Loucy (cell line): ENCODE results near the gene CPAMD8.

Experiments
- H2AFZ ChIP-seq: fragments of 200-600 bp; sonication (generic); 2 replicates; pipeline ENCODE4 v1.6.0; 2016; ENCODE audit warnings: antibody characterized with exemption, mild to moderate bottlenecking, low read length, moderate library complexity
- H3F3A ChIP-seq: fragments of 200-600 bp; 2 replicates; pipeline ENCODE4 v1.6.0; 2016; ENCODE audit warnings: antibody characterized with exemption, low read depth, mild to moderate bottlenecking
- H3K27me3 ChIP-seq: fragments of 200-600 bp; sonication (generic); 2 replicates; pipeline ENCODE4 v1.6.1; 2014; ENCODE audit warnings: low read length, mild to moderate bottlenecking; ENCODE audit not compliant: insufficient read depth, poor library complexity, severe bottlenecking
- H3K36me3 ChIP-seq: fragments of 200-600 bp; sonication (generic); 2 replicates; pipeline ENCODE4 v1.6.1; 2016; ENCODE audit warnings: low read length; ENCODE audit not compliant: insufficient read depth
- H3K4me1 ChIP-seq: fragments of 200-600 bp; sonication (generic); 2 replicates; pipeline ENCODE4 v1.5.1; 2014; ENCODE audit warnings: low read length, mild to moderate bottlenecking; ENCODE audit not compliant: insufficient read depth, poor library complexity, severe bottlenecking
- H3K4me2 ChIP-seq: fragments of 200-600 bp; sonication (generic); 2 replicates; pipeline ENCODE4 v1.6.0; 2014; ENCODE audit warnings: antibody characterized with exemption, low read length, low read depth, mild to moderate bottlenecking; ENCODE audit not compliant: poor library complexity, severe bottlenecking
- H3K4me3 ChIP-seq: fragments of 200-600 bp; sonication (generic); 2 replicates; pipeline ENCODE4 v1.5.1; 2014; ENCODE audit warnings: low read length, mild to moderate bottlenecking, mixed read lengths; ENCODE audit not compliant: poor library complexity, severe bottlenecking
- H3K79me2 ChIP-seq: fragments of 200-600 bp; sonication (generic); 2 replicates; pipeline ENCODE4 v1.6.1; 2014; ENCODE audit warnings: low read length; ENCODE audit not compliant: insufficient read depth
- H3K9ac ChIP-seq: fragments of 200-600 bp; sonication (generic); 2 replicates; pipeline ENCODE4 v1.6.0; 2014; ENCODE audit warnings: mild to moderate bottlenecking, low read depth, low read length, moderate library complexity; ENCODE audit not compliant: poor library complexity, severe bottlenecking
- H3K9me2 ChIP-seq: fragments of 200-600 bp; sonication (generic); replicated peaks from 2 replicates; pipeline ENCODE4 v1.6.1; 2016; ENCODE audit warnings: low read depth, low read length, mixed read lengths
- H3K9me3 ChIP-seq: fragments of 200-600 bp; sonication (generic); 2 replicates; pipeline ENCODE4 v1.6.1; 2014; ENCODE audit warnings: mild to moderate bottlenecking, antibody characterized with exemption, low read length, low read depth; ENCODE audit not compliant: insufficient read depth
- H4K20me1 ChIP-seq: fragments of 200-600 bp; sonication (generic); 2 replicates; pipeline ENCODE4 v1.6.0; 2014; ENCODE audit warnings: antibody characterized with exemption, low read length, mild to moderate bottlenecking; ENCODE audit not compliant: insufficient read depth, poor library complexity, severe bottlenecking
- EZH2phosphoT487 ChIP-seq: fragments of 200-600 bp; IDR thresholded peaks from 2 replicates; pipeline ENCODE4 v1.6.1; 2018; ENCODE audit warnings: antibody characterized with exemption, mild to moderate bottlenecking, moderate library complexity, borderline replicate concordance
- TF ChIP-seq, protein P1 (sequence below): fragments of 200-600 bp; sonication (generic); conservative IDR thresholded peaks from 2 replicates; pipeline ENCODE4 v1.5.1; 2014; ENCODE audit warnings: mild to moderate bottlenecking, antibody characterized with exemption, low read length

Gene CPAMD8

DNA sequence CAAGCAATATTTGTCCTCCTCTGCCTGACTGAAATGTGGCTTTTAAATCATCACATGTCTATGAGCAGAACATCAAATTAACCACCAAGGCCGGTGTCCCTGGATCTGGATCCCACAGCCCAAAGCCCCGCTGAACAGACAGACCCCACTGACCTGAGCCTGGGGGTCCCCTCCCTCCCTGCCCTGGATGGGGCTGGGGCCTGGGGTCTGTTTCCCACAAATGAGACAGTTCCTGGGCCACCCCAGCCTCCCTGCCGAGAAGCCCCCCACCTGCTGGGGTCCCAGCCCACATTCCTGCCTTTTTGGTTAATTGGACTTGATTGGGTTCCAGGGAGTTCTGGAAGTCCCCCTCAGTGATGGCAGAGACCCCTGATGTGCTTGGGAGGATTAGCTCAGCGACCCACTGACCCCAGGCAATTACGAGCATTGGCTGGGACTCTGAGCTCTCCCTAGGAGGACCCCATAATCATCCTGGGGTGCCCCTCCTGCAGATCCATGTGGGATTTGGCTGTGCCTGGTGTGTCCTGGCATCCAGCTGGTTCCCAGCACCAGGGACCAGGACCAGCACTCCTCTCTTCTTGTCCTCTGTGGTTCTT lies 19.4 kb upstream of the CPAMD8 start:
- Histone ChIP-seq H3K9me3 (no peaks in the 10 kb centered on the region), H3K4me2 (no peak overlapping the region), H3K9me2 (no peaks in the 10 kb centered on the region), H3K9ac (no peak overlapping the region), H4K20me1 (no peaks in the 10 kb centered on the region), H2AFZ (no peak overlapping the region), H3K36me3 (peaks cover 35% of the 10 kb centered on the region; the same call in 1 of the 2 replicates), H3K27me3 (no peaks in the 10 kb centered on the region), H3K4me1 (no peaks in the 10 kb centered on the region), H3K4me3 (no peak overlapping the region), H3F3A (no peaks in the 10 kb centered on the region), H3K79me2 (no peaks in the 10 kb centered on the region)
- no peak for TF ChIP-seq EZH2phosphoT487
- TF ChIP-seq, protein P1, sequence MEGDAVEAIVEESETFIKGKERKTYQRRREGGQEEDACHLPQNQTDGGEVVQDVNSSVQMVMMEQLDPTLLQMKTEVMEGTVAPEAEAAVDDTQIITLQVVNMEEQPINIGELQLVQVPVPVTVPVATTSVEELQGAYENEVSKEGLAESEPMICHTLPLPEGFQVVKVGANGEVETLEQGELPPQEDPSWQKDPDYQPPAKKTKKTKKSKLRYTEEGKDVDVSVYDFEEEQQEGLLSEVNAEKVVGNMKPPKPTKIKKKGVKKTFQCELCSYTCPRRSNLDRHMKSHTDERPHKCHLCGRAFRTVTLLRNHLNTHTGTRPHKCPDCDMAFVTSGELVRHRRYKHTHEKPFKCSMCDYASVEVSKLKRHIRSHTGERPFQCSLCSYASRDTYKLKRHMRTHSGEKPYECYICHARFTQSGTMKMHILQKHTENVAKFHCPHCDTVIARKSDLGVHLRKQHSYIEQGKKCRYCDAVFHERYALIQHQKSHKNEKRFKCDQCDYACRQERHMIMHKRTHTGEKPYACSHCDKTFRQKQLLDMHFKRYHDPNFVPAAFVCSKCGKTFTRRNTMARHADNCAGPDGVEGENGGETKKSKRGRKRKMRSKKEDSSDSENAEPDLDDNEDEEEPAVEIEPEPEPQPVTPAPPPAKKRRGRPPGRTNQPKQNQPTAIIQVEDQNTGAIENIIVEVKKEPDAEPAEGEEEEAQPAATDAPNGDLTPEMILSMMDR: no peak

DNA sequence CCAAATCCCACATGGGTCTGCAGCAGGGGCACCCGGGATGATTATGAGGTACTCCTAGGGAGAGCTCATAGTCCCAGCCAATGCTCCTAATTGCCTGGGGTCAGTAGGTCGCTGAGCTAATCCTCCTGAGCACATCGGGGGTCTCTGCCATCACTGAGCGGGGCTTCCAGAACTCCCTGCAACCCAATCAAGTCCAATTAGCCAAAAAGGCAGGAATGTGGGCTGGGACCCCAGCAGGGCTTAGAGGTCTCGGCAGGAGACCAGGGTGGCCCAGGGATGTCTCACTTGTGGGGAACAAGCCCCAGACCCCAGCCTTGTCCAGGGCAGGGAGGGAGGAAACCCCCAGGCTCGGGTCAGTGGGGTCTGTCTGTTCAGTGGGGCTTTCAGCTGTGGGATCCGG lies 17.1 kb upstream of the CPAMD8 start:
- Histone ChIP-seq H3F3A (no peaks in the 10 kb centered on the region), H3K4me2 (no peak overlapping the region), H3K36me3 (peaks cover 14% of the 10 kb centered on the region; the same call in 1 of the 2 replicates), H3K4me3 (no peak overlapping the region), H3K27me3 (no peaks in the 10 kb centered on the region), H3K4me1 (no peaks in the 10 kb centered on the region), H4K20me1 (no peaks in the 10 kb centered on the region), H3K79me2 (no peaks in the 10 kb centered on the region), H3K9me2 (no peaks in the 10 kb centered on the region), H2AFZ (no peak overlapping the region), H3K9ac (no peak overlapping the region), H3K9me3 (no peaks in the 10 kb centered on the region)
- TF ChIP-seq EZH2phosphoT487: no peak
- TF ChIP-seq, protein P1: no peak

DNA sequence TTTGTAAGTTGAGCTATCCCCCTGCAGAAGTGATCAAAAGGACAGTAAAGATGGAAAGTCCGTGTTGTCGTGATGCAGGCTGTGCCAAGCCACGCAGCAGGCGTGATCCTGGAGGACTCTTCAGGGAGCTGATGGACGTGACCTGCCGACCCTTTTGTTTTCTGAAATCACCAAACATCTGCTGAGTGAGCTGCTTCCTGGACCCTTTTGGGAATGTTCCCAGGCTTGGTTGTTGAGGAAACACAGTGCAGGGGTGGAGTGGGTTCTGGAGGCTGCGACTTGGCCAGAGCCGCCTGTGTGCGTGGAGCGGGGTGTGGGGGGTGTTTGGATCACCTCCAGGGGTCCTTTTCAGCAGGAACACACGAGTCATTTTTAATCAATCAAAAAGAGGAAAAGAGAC lies 15.4 kb upstream of the CPAMD8 start:
- no peak overlapping the region for H3K4me3 ChIP-seq
- no peaks in the 10 kb centered on the region for H3K36me3 ChIP-seq
- H3K9me2 ChIP-seq: no peaks in the 10 kb centered on the region
- TF ChIP-seq, protein P1: no peak
- TF ChIP-seq EZH2phosphoT487: no peak
- H4K20me1 ChIP-seq: no peaks in the 10 kb centered on the region
- H3K9ac ChIP-seq: no peak overlapping the region
- no peak overlapping the region for H3K4me2 ChIP-seq
- H3K27me3 ChIP-seq: no peaks in the 10 kb centered on the region
- H3K79me2 ChIP-seq: no peaks in the 10 kb centered on the region
- no peaks in the 10 kb centered on the region for H3K9me3 ChIP-seq
- no peak overlapping the region for H2AFZ ChIP-seq
- H3K4me1 ChIP-seq: no peaks in the 10 kb centered on the region
- H3F3A ChIP-seq: no peaks in the 10 kb centered on the region
